NCI-H2171 treated with DMSO at 0.1 percent for 48 hours (cell line): ENCODE measurements around the gene LETM1.

ENCODE experiments used
- DNase-seq: peaks from one replicate; lab custom pipeline; 2025; lab: John Stamatoyannopoulos, UW

The LETM1 gene

DNA sequence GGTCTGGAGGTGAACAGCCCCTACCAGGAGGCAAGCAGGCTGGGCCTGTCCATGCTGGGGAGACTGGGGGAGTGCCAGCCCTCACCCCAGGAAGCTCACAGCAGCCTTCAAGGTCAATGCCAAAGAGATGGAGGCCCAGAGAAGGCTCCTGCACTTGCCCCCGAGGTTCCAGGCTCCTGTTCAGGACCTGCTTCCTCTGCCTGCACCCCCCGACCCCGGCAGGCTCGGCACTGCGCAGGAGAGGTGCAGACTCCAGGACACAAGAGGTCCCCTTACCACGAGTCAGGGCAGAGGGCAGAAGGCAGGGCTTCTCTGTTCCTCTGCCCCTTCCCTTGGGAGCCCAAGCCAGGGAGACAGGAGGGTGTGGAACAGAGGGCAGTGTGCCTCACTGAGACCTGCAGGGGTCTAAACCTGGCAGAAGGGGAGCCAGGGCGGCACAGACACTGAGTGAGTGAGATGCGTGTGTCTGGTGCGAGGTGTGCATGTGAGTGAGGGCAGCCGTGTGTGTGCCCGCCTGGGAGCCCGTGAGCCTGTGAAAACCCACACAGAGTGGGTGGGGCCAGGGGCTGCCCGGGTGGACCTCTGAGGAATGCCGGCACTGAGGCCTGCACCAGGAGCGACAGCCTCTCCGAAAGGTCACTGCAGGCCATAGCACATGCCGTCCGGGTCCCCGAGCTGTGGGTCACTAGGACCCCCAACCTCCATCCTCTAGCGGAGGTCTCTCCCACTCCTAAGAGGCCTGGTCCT lies 93.5 kb downstream of the LETM1 start:
- DNase-seq = no peak
